PC-9 (cell line): Measurements from ENCODE around the gene FCMR. TPM values are rescaled to one million over a fixed set of nuclear protein-coding genes. Genes with fewer than 3 reads are reported as not detected.

Source experiments
- BruUV-seq: library from RNA; stranded (reverse); fragments of 400-500 nt; replicated peaks from 2 replicates; lab custom pipeline; 2021; lab: Mats Ljungman, UMichigan
- CTCF ChIA-PET: fragments of 300-600 bp; sonication (Branson Sonifier 250); formaldehyde crosslinking; loops from one replicate; lab custom pipeline; 2022; ENCODE audit warnings: antibody characterized with exemption; lab: Charles Lee
- POLR2A ChIA-PET: fragments of 300-600 bp; sonication (Branson Sonifier 250); formaldehyde crosslinking; loops from one replicate; lab custom pipeline; 2022; ENCODE audit warnings: antibody characterized with exemption; ENCODE audit not compliant: unreplicated experiment; lab: Charles Lee
- DNase-seq, 2 experiments: peaks; one replicate each; pipeline versions ENCODE4 v3.0.0 to v3.0.0-alpha.2; 2015 to 2022; ENCODE audit warnings: mixed read lengths in 1 of 2
- H2AFZ ChIP-seq: fragments of 200-600 bp; sonication (generic); 2 replicates; pipeline ENCODE4 v1.8.1; 2017; ENCODE audit warnings: antibody characterized with exemption
- H3F3A ChIP-seq: fragments of 200-600 bp; sonication (generic); 2 replicates; pipeline ENCODE4 v1.8.1; 2017; ENCODE audit warnings: antibody characterized with exemption, mild to moderate bottlenecking, low read depth; ENCODE audit not compliant: insufficient read depth
- H3K27ac ChIP-seq: fragments of 200-600 bp; sonication (generic); 2 replicates; pipeline ENCODE4 v1.6.1; 2016; ENCODE audit warnings: mixed run types
- H3K27me3 ChIP-seq: fragments of 200-600 bp; sonication (generic); 2 replicates; pipeline ENCODE4 v1.6.1; 2016; ENCODE audit warnings: low read depth, mixed run types; ENCODE audit not compliant: insufficient read depth
- H3K36me3 ChIP-seq: fragments of 200-600 bp; sonication (generic); 2 replicates; pipeline ENCODE4 v1.6.1; 2016; ENCODE audit warnings: low read depth, mixed run types
- H3K4me1 ChIP-seq: fragments of 200-600 bp; sonication (generic); replicated peaks from 2 replicates; pipeline ENCODE4 v1.6.1; 2016; ENCODE audit warnings: mixed run types; ENCODE audit not compliant: insufficient read depth
- H3K4me2 ChIP-seq: fragments of 200-600 bp; sonication (generic); 2 replicates; pipeline ENCODE4 v1.6.1; 2017; ENCODE audit warnings: mixed run types
- H3K4me3 ChIP-seq: fragments of 200-600 bp; sonication (generic); 2 replicates; pipeline ENCODE4 v1.6.1; 2016; ENCODE audit warnings: mixed run types
- H3K79me2 ChIP-seq: fragments of 200-600 bp; sonication (generic); 2 replicates; pipeline ENCODE4 v1.6.1; 2017; ENCODE audit warnings: low read depth, mixed run types
- H3K9me2 ChIP-seq: fragments of 200-600 bp; sonication (generic); 2 replicates; pipeline ENCODE4 v1.8.1; 2017; ENCODE audit warnings: mild to moderate bottlenecking; ENCODE audit not compliant: insufficient read depth
- H3K9me3 ChIP-seq: fragments of 200-600 bp; sonication (generic); 2 replicates; pipeline ENCODE4 v1.8.1; 2016; ENCODE audit warnings: low read depth; ENCODE audit not compliant: insufficient read depth
- H4K20me1 ChIP-seq: fragments of 200-600 bp; sonication (generic); 2 replicates; pipeline ENCODE4 v1.8.1; 2017; ENCODE audit not compliant: insufficient read depth
- CTCF ChIP-seq: fragments of 200-600 bp; sonication (generic); conservative IDR thresholded peaks from 2 replicates; pipeline ENCODE4 v1.6.1; 2017; ENCODE audit warnings: mixed run types, antibody characterized with exemption, mild to moderate bottlenecking, moderate library complexity
- EZH2 ChIP-seq: fragments of 200-600 bp; sonication (generic); IDR thresholded peaks from 2 replicates; pipeline ENCODE4 v1.8.0; 2017; ENCODE audit warnings: antibody characterized with exemption, low read depth
- intact Hi-C: fragments of 100-400 bp; cut with micrococcal nuclease; formaldehyde crosslinking; loops from one replicate; pipeline ENCODE4 v1.10.0; 2022; ENCODE audit not compliant: unreplicated experiment
- total RNA-seq: library from RNA; stranded (reverse); gene quantifications from 2 replicates; pipeline ENCODE4 v1.2.3, GENCODE V29; 2021

FCMR gene
- total RNA-seq, 1 experiment from 2014 or later, result 1.2 TPM

GRCh38 chr1:206902702-206903101 is 19.0 kb downstream of the FCMR start:
- Histone ChIP-seq H3K4me1 (peaks cover 28% of the 10 kb centered on the region), H3K36me3 (no peaks in the 10 kb centered on the region), H3K27me3 (no peaks in the 10 kb centered on the region), H3K27ac (no peak overlapping the region), H4K20me1 (no peaks in the 10 kb centered on the region), H3K9me2 (no peaks in the 10 kb centered on the region), H3K9me3 (no peaks in the 10 kb centered on the region), H3F3A (peaks cover 13% of the 10 kb centered on the region; the same call in 1 of the 2 replicates), H2AFZ (no peak overlapping the region), H3K4me2 (no peak overlapping the region), H3K79me2 (no peaks in the 10 kb centered on the region), H3K4me3 (no peak overlapping the region)
- intact Hi-C loops, result no loop called here
- ChIA-PET POLR2A (no interaction called here), CTCF (no interaction called here)
- no TSS peak for BruUV-seq
- no peak for TF ChIP-seq CTCF
- no peak for TF ChIP-seq EZH2
- no peak for DNase-seq

GRCh38 chr1:206901944-206902343 is 19.8 kb downstream of the FCMR start:
- intact Hi-C loops, result no loop called here
- Histone ChIP-seq H3K27ac (no peak overlapping the region), H2AFZ (no peak overlapping the region), H3K79me2 (no peaks in the 10 kb centered on the region), H3K27me3 (no peaks in the 10 kb centered on the region), H3K9me3 (no peaks in the 10 kb centered on the region), H3K4me2 (no peak overlapping the region), H3K36me3 (no peaks in the 10 kb centered on the region), H3F3A (peaks cover 13% of the 10 kb centered on the region; the same call in 1 of the 2 replicates), H3K9me2 (no peaks in the 10 kb centered on the region), H3K4me3 (no peak overlapping the region), H3K4me1 (peaks cover 28% of the 10 kb centered on the region), H4K20me1 (no peaks in the 10 kb centered on the region)
- no peak for DNase-seq
- TF ChIP-seq EZH2 (no peak), CTCF (no peak)
- ChIA-PET CTCF (no interaction called here), POLR2A (no interaction called here)
- BruUV-seq, result no TSS peak

GRCh38 chr1:206900149-206900548 is 21.6 kb downstream of the FCMR start:
- Histone ChIP-seq H3K27ac (no peak overlapping the region), H3K4me3 (no peak overlapping the region), H3K4me1 (peaks cover 34% of the 10 kb centered on the region), H3K27me3 (no peaks in the 10 kb centered on the region), H3F3A (peaks cover 17% of the 10 kb centered on the region; the same call in 1 of the 2 replicates), H3K9me3 (no peaks in the 10 kb centered on the region), H3K9me2 (no peaks in the 10 kb centered on the region), H4K20me1 (no peaks in the 10 kb centered on the region), H3K4me2 (no peak overlapping the region), H3K36me3 (no peaks in the 10 kb centered on the region), H2AFZ (no peak overlapping the region), H3K79me2 (no peaks in the 10 kb centered on the region)
- no peak for DNase-seq
- intact Hi-C loops, result no loop called here
- no TSS peak for BruUV-seq
- POLR2A ChIA-PET, result no interaction called here
- CTCF ChIA-PET, result no interaction called here
- TF ChIP-seq EZH2 (no peak), CTCF (no peak)
